ENCODE results near the gene ADGRF4.

DNA sequence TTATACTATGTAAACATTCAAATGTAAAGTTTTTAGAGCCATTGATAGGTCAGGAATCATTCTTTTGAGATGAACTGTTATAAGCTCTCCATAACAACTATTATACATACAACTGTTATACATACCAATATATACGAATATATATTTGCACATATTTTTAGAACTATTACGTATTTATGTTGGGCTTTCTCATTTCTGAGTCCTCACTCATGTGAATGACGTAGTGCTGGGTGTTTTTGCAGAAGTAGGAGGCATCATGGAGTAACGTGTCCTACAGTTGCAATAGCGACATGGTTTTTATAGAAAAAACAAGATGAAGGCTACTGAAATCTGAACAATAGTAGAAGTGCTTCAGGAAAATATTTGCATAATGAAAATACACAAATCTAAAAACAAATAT lies 36.4 kb upstream of the ADGRF4 start:
- no peak for TF ChIP-seq POLR2A (IDR thresholded peaks at IDR 0.05; ENCODE audit: low read depth, low read length)
- TF ChIP-seq, protein P1, sequence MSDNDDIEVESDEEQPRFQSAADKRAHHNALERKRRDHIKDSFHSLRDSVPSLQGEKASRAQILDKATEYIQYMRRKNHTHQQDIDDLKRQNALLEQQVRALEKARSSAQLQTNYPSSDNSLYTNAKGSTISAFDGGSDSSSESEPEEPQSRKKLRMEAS (IDR thresholded peaks at IDR 0.05; ENCODE audit: insufficient read depth, insufficient read length) = no peak
- TF ChIP-seq, protein P2, sequence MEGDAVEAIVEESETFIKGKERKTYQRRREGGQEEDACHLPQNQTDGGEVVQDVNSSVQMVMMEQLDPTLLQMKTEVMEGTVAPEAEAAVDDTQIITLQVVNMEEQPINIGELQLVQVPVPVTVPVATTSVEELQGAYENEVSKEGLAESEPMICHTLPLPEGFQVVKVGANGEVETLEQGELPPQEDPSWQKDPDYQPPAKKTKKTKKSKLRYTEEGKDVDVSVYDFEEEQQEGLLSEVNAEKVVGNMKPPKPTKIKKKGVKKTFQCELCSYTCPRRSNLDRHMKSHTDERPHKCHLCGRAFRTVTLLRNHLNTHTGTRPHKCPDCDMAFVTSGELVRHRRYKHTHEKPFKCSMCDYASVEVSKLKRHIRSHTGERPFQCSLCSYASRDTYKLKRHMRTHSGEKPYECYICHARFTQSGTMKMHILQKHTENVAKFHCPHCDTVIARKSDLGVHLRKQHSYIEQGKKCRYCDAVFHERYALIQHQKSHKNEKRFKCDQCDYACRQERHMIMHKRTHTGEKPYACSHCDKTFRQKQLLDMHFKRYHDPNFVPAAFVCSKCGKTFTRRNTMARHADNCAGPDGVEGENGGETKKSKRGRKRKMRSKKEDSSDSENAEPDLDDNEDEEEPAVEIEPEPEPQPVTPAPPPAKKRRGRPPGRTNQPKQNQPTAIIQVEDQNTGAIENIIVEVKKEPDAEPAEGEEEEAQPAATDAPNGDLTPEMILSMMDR (IDR thresholded peaks at IDR 0.05; ENCODE audit: extremely low read depth in 1 of 2, insufficient read depth in 1 of 2, low read depth in 1 of 2, low read length in 2 of 2) = no peak
- TF ChIP-seq FOS (IDR thresholded peaks at IDR 0.05; ENCODE audit: borderline replicate concordance, insufficient read depth, low read length) = no peak
- no peak for TF ChIP-seq POLR2AphosphoS5 (IDR thresholded peaks at IDR 0.05; ENCODE audit: insufficient read depth, low read depth, low read length)
- no peak for TF ChIP-seq EZH2 (IDR thresholded peaks at IDR 0.05; ENCODE audit: borderline replicate concordance, low read depth, low read length, severe bottlenecking)
- TF ChIP-seq MYC (IDR thresholded peaks at IDR 0.05; ENCODE audit: low read depth, low read length) = no peak
- TF ChIP-seq GATA2 (IDR thresholded peaks at IDR 0.05; ENCODE audit: insufficient read depth, insufficient read length, low read depth, low read length) = no peak
- TF ChIP-seq JUN (IDR thresholded peaks at IDR 0.05; ENCODE audit: borderline replicate concordance, insufficient read depth, insufficient read length, low read depth) = no peak

All from endothelial cell of umbilical vein (primary cell).